Trophoblast cell (in vitro differentiated cells and primary cell): ENCODE measurements around the gene SERPINI2.

Source experiments
- DNase-seq, 2 donors: peaks; one replicate each; pipeline ENCODE4 v3.0.0-alpha.2; 2016
- H2AFZ ChIP-seq: 2 replicates; pipeline ENCODE4 v1.6.1; 2013; ENCODE audit warnings: low read length, moderate library complexity, mild to moderate bottlenecking; ENCODE audit not compliant: insufficient read depth, poor library complexity
- H2AK5ac ChIP-seq: 2 replicates; pipeline ENCODE4 v1.6.1; 2013; ENCODE audit warnings: mild to moderate bottlenecking, low read length
- H2BK120ac ChIP-seq: 2 replicates; pipeline ENCODE4 v1.6.1; 2013; ENCODE audit warnings: low read length, mild to moderate bottlenecking, moderate library complexity; ENCODE audit not compliant: insufficient read depth, poor library complexity
- H2BK12ac ChIP-seq: 2 replicates; pipeline ENCODE4 v1.6.1; 2013; ENCODE audit warnings: mild to moderate bottlenecking, low read length, moderate library complexity
- H2BK5ac ChIP-seq: 2 replicates; pipeline ENCODE4 v1.6.1; 2013; ENCODE audit warnings: low read length, low read depth, moderate library complexity, mild to moderate bottlenecking; ENCODE audit not compliant: poor library complexity
- H3K14ac ChIP-seq: 2 replicates; pipeline ENCODE4 v1.6.1; 2013; ENCODE audit warnings: mild to moderate bottlenecking, low read length
- H3K18ac ChIP-seq: 2 replicates; pipeline ENCODE4 v1.6.1; 2013; ENCODE audit warnings: mild to moderate bottlenecking, low read length
- H3K23ac ChIP-seq: 2 replicates; pipeline ENCODE4 v1.6.1; 2013; ENCODE audit warnings: low read length
- H3K27ac ChIP-seq: 2 replicates; pipeline ENCODE4 v1.5.1; 2013; ENCODE audit warnings: low read depth, mild to moderate bottlenecking, inconsistent platforms, low read length, moderate library complexity
- H3K27me3 ChIP-seq: 2 replicates; pipeline ENCODE4 v1.6.1; 2013; ENCODE audit warnings: inconsistent platforms, mild to moderate bottlenecking, low read length, moderate library complexity; ENCODE audit not compliant: insufficient read depth
- H3K36me3 ChIP-seq, 2 experiments: 1 replicate in 1 of 2; 2 replicates in 1 of 2; pipeline ENCODE4 v1.6.1; 2013; ENCODE audit warnings: low read length in 2 of 2, mild to moderate bottlenecking in 2 of 2, moderate library complexity in 1 of 2; ENCODE audit not compliant: insufficient read depth in 2 of 2, control insufficient read depth in 1 of 2
- H3K4ac ChIP-seq: 2 replicates; pipeline ENCODE4 v1.6.1; 2013; ENCODE audit warnings: low read depth, mild to moderate bottlenecking, low read length, moderate library complexity
- H3K4me1 ChIP-seq, 2 experiments: 1 replicate in 1 of 2; 2 replicates in 1 of 2; pipeline ENCODE4 v1.6.1; 2013; ENCODE audit warnings: low read length in 2 of 2, mild to moderate bottlenecking in 2 of 2, moderate library complexity in 1 of 2; ENCODE audit not compliant: insufficient read depth in 2 of 2, control insufficient read depth in 1 of 2
- H3K4me2 ChIP-seq: 2 replicates; pipeline ENCODE4 v1.6.1; 2013; ENCODE audit warnings: inconsistent platforms, mild to moderate bottlenecking, low read length, moderate library complexity
- H3K4me3 ChIP-seq: 2 replicates; pipeline ENCODE4 v1.5.1; 2013; ENCODE audit warnings: mild to moderate bottlenecking, low read depth, low read length, inconsistent platforms
- H3K79me1 ChIP-seq: one replicate; pipeline ENCODE4 v1.6.1; 2013; ENCODE audit warnings: low read length
- H3K79me2 ChIP-seq: 2 replicates; pipeline ENCODE4 v1.6.1; 2013; ENCODE audit warnings: low read length, mild to moderate bottlenecking; ENCODE audit not compliant: control insufficient read depth, insufficient read depth, poor library complexity
- H3K9ac ChIP-seq: 2 replicates; pipeline ENCODE4 v1.6.1; 2013; ENCODE audit warnings: mild to moderate bottlenecking, low read length
- H3K9me3 ChIP-seq: 2 replicates; pipeline ENCODE4 v1.6.1; 2013; ENCODE audit warnings: low read depth, mild to moderate bottlenecking, control low read depth, inconsistent platforms, low read length; ENCODE audit not compliant: insufficient read depth
- H4K12ac ChIP-seq: 2 replicates; pipeline ENCODE4 v1.6.1; 2013; ENCODE audit warnings: low read depth, mild to moderate bottlenecking, low read length, moderate library complexity
- H4K8ac ChIP-seq: 2 replicates; pipeline ENCODE4 v1.6.1; 2013; ENCODE audit warnings: low read depth, mild to moderate bottlenecking, low read length, moderate library complexity
- H4K91ac ChIP-seq: one replicate; pipeline ENCODE4 v1.6.1; 2013; ENCODE audit warnings: low read depth, mild to moderate bottlenecking, low read length, moderate library complexity
- WGBS: extraction: QIAGEN DNeasy Blood & Tissue Kit; methylation state at CpG from one replicate; pipeline ENCODE4 v1.1.7; 2013; ENCODE audit warnings: missing lambda C conversion rate; ENCODE audit not compliant: insufficient read length, insufficient coverage; ENCODE audit errors: extremely low coverage; 5-methylcytosine and 5-hydroxymethylcytosine counted together

Gene SERPINI2

DNA sequence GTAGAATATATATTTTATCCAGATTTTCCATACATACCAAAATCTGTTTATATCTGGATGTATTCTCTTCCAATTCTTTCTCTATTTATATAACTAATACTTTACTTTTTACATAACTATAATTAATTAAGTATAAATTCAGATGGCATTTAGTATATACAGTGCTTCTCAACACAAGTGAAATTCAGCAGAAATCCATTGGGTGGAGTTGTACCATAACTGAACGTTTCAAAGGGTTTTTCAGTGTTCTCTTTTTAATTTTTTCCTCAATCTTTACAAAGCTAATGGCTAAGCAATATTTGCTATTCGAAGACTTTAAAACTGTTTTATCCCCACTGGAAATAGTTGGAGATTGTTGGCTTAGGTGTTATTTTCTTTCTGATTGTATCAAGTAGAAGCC, 79.8 kb downstream of the SERPINI2 start:
- Histone ChIP-seq H3K4ac (no peak overlapping the region), H3K4me3 (no peak overlapping the region), H3K79me2 (no peaks in the 10 kb centered on the region), H3K18ac (no peak overlapping the region), H3K14ac (no peak overlapping the region), H3K4me2 (no peak overlapping the region), H4K12ac (no peak overlapping the region), H3K27ac (no peak overlapping the region), H3K9ac (no peak overlapping the region), H4K91ac (no peak overlapping the region), H2AK5ac (no peak overlapping the region), H3K36me3 (no peaks in the 10 kb centered on the region), H2BK12ac (no peak overlapping the region), H3K23ac (no peak overlapping the region), H2AFZ (no peak overlapping the region), H3K27me3 (no peaks in the 10 kb centered on the region), H2BK120ac (no peak overlapping the region), H3K4me1 (no peaks in the 10 kb centered on the region), H2BK5ac (no peak overlapping the region), H4K8ac (no peak overlapping the region), H3K79me1 (no peaks in the 10 kb centered on the region), H3K9me3 (no peaks in the 10 kb centered on the region)
- no CpG with 5 or more reads among the region's 2 CpGs for WGBS
- DNase-seq = peak in 1 of 2 donors; percentile 12
